ENCODE measurements around the gene BAIAP3. TPM values are rescaled to one million over a fixed set of nuclear protein-coding genes. Genes with fewer than 3 reads are reported as not detected.

The BAIAP3 gene
- total RNA-seq, 1 donor from 2014 or later: 3.0 TPM

DNA sequence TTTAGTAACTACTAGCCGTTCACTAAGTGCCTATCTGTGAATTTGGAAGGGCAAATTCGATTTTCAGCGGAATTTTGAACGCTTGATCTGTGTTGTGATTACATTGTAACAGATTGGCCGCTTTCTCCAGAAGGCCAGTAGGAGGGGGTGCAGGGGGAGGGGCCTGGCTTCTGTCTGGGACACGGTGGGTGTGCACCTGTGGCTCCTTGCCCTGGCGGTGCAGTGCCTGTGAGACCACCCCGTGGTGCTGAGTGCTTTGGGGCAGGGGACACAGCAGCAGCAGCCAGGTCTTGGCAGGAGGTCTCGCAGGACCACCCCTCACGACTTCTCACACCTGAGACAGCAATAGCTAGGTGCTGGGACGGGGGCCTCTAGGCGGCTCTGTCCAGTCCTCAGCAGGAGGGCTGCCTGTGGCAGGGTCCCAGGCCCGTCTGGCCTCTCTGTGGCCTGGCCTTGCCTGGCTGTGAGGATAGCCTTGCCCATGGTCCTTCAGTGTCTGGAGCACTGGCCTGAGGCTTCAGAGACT, 22.2 kb upstream of the BAIAP3 start:
- H3K9me3 ChIP-seq: no peaks in the 10 kb centered on the region
- intact Hi-C loops (cut with DNase I): no loop called here
- peak overlapping the region; percentile 72 for H3K4me3 ChIP-seq
- ATAC-seq (no peak), DNase-seq (no peak)
- H3K27me3 ChIP-seq: no peaks in the 10 kb centered on the region
- H3K4me1 ChIP-seq: peaks cover 27% of the 10 kb centered on the region
- H3K27ac ChIP-seq: peak overlapping the region; percentile 11
- H3K36me3 ChIP-seq: peaks cover 33% of the 10 kb centered on the region
- TF ChIP-seq, protein P1, sequence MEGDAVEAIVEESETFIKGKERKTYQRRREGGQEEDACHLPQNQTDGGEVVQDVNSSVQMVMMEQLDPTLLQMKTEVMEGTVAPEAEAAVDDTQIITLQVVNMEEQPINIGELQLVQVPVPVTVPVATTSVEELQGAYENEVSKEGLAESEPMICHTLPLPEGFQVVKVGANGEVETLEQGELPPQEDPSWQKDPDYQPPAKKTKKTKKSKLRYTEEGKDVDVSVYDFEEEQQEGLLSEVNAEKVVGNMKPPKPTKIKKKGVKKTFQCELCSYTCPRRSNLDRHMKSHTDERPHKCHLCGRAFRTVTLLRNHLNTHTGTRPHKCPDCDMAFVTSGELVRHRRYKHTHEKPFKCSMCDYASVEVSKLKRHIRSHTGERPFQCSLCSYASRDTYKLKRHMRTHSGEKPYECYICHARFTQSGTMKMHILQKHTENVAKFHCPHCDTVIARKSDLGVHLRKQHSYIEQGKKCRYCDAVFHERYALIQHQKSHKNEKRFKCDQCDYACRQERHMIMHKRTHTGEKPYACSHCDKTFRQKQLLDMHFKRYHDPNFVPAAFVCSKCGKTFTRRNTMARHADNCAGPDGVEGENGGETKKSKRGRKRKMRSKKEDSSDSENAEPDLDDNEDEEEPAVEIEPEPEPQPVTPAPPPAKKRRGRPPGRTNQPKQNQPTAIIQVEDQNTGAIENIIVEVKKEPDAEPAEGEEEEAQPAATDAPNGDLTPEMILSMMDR (IDR thresholded peaks at IDR 0.05): no peak

DNA sequence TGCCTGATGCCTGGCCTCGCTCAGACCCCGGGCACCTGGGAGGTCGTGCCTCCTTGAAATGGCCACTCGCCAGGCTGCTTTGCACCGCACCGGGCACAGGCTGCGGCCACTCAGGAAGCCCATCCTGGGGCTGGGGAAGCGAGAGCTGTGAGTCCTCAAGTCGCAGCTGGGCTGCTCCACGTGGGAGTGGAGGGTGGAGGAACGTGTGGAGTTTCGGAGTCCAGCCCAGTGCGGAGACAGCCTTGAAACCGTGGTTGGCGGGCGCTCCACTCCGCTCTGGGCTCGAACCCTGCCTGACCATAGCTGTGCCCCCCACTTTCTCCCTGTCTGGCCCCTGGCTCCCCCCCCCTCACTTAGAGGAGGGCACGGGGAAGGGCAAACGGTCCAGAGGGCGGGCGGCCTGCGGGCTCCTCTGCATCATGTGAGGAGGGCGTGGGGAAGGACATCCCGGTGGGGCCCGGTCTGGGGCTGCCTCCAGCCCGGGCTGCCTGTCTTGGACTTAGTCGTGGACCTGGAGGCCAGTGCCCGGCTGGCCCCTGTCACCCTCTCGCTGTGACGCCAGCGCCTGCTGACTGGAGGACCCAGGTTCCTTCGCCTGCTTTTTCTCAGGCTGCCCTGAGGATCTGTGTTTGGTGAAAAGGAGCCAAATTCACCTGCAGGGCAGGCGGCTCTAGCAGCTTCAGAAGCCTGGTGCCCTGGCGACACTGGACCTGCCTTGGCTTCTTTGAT, 21.5 kb upstream of the BAIAP3 start:
- Histone ChIP-seq H3K27me3 (no peaks in the 10 kb centered on the region), H3K9me3 (no peaks in the 10 kb centered on the region), H3K27ac (no peak overlapping the region), H3K4me1 (peaks cover 27% of the 10 kb centered on the region), H3K36me3 (peaks cover 39% of the 10 kb centered on the region), H3K4me3 (peak overlapping the region; percentile 72)
- DNase-seq (no peak), ATAC-seq (no peak)
- TF ChIP-seq, protein P1 (IDR thresholded peaks at IDR 0.05): no peak
- intact Hi-C loops (cut with DNase I): no loop called here

DNA sequence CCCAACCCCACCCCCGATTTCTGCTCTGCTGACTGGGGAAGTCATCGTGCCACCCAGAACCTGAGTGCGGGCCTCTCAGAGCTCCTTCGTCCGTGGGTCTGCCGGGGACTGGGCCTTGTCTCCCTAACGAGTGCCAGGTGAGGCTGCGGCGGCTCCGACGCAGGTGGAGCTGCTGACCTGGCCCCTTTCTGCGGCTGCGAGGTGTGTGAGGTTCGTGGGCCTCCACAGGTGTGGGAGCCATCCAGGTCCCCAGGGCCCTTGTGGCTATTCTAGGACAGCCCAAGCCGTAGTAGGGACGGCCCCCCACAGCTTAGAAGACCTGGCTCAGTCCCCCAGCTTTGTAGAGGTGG, 21.0 kb upstream of the BAIAP3 start:
- intact Hi-C loops (cut with DNase I): no loop called here
- H3K27ac ChIP-seq: no peak overlapping the region
- H3K36me3 ChIP-seq: peaks cover 45% of the 10 kb centered on the region
- no peaks in the 10 kb centered on the region for H3K9me3 ChIP-seq
- ATAC-seq (no peak), DNase-seq (no peak)
- H3K27me3 ChIP-seq: no peaks in the 10 kb centered on the region
- H3K4me1 ChIP-seq: peaks cover 27% of the 10 kb centered on the region
- no peak overlapping the region for H3K4me3 ChIP-seq
- TF ChIP-seq, protein P1 (IDR thresholded peaks at IDR 0.05): no peak

DNA sequence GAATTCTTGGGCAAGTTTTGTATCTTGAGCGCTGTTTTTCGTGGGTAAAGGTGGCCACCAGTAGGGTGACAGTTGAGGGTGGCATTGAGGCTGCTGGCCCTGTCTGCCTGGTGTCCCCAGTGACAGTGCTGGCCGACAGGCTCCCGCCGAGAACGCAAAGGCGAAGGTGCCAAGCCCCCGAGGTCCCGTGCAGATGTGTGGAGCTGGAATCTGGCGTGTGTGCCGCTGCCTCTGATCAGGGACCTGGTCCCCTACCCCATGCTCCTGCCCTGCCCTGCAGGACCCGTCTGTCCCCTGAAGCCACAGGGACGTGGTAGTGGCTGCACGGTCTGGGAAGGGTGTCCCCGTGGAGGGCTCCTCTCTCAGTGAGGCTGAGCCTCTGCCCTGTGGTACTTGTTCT, 20.5 kb upstream of the BAIAP3 start:
- Histone ChIP-seq H3K36me3 (peaks cover 49% of the 10 kb centered on the region), H3K27me3 (no peaks in the 10 kb centered on the region), H3K27ac (no peak overlapping the region), H3K9me3 (no peaks in the 10 kb centered on the region), H3K4me3 (no peak overlapping the region), H3K4me1 (peaks cover 27% of the 10 kb centered on the region)
- intact Hi-C loops (cut with DNase I): no loop called here
- no peak for DNase-seq
- ATAC-seq: no peak
- TF ChIP-seq, protein P1 (IDR thresholded peaks at IDR 0.05): no peak

DNA sequence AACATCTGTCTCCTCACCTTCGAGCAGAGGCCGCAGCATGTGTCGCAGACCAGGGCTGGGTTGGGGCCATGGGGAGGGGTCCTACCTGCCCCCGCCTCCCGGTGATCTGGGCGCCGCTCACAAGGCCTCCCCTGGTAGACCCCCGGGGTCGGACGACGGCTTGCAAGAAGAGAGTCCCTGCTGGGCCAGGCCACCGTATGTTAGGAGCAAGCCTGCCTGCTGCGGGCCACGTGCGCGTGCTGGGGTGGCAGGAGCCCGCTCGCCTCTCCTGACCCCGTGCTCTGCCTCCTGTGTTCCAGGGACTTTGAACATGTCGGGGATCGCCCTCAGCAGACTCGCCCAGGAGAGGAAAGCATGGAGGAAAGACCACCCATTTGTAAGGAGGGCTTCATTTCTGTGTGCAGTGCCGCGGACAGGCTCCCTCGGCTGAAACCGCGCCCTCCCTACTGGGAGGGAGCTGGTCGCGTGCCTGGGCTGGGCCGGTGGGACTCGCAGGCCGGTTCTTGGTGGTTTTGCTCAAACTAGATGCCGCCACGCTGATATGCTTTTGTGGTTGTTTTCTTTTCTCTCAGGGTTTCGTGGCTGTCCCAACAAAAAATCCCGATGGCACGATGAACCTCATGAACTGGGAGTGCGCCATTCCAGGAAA, 19.6 kb upstream of the BAIAP3 start:
- H3K4me3 ChIP-seq: no peak overlapping the region
- H3K4me1 ChIP-seq: peaks cover 27% of the 10 kb centered on the region
- H3K27me3 ChIP-seq: no peaks in the 10 kb centered on the region
- H3K9me3 ChIP-seq: no peaks in the 10 kb centered on the region
- ATAC-seq (no peak), DNase-seq (no peak)
- no peak overlapping the region for H3K27ac ChIP-seq
- peaks cover 59% of the 10 kb centered on the region for H3K36me3 ChIP-seq
- TF ChIP-seq, protein P1 (IDR thresholded peaks at IDR 0.05): no peak
- intact Hi-C loops (cut with DNase I): no loop called here
